ENCODE measurements around the gene SEMA4F.

DNA sequence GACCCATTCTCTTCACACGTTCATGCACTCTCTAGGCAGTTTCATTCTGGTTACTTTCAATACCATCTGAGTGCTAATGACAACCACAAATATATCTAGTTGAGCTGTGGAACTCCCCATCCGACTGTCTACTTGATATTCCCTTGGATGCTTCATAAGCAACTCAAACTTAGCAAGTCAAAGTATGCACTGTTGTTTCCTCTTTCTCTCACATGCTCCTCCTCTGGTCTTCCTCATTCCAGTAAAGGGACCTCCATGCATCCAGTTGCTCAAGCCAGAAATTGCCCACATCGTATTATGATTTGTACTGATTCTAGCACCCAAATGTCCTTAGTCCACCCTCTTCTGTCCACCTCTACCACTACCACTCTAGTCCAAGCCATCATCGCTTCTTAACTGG is 22.3 kb downstream of the SEMA4F start:
- TF ChIP-seq, protein P1, sequence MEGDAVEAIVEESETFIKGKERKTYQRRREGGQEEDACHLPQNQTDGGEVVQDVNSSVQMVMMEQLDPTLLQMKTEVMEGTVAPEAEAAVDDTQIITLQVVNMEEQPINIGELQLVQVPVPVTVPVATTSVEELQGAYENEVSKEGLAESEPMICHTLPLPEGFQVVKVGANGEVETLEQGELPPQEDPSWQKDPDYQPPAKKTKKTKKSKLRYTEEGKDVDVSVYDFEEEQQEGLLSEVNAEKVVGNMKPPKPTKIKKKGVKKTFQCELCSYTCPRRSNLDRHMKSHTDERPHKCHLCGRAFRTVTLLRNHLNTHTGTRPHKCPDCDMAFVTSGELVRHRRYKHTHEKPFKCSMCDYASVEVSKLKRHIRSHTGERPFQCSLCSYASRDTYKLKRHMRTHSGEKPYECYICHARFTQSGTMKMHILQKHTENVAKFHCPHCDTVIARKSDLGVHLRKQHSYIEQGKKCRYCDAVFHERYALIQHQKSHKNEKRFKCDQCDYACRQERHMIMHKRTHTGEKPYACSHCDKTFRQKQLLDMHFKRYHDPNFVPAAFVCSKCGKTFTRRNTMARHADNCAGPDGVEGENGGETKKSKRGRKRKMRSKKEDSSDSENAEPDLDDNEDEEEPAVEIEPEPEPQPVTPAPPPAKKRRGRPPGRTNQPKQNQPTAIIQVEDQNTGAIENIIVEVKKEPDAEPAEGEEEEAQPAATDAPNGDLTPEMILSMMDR (IDR thresholded peaks at IDR 0.05), result no peak
- no peak for TF ChIP-seq POLR2A (IDR thresholded peaks at IDR 0.05; ENCODE audit: low read depth)
